Activated T-cell treated with anti-CD3 and anti-CD28 coated beads for 48 hours (primary cell): ENCODE measurements around the gene TMEM266.
"Not testable (repeated sequence)": the region's sequence is repeated elsewhere in the genome, so short reads cannot be mapped to it uniquely, and the experiment has no call there.

ENCODE experiments used
- DNase-seq: peaks from one replicate; pipeline ENCODE4 v3.0.0-alpha.2; 2020; ENCODE audit warnings: low read depth

Gene TMEM266

GRCh38 chr15:76059320-76060117 lies at the start of gene TMEM266:
Gene TMEM266 (plus strand): TSS chr15:76059985. CDS start chr15:76134264, 74,279 bp downstream.
- no peak for DNase-seq

- no peak for DNase-seq
Measured at GRCh38 chr15:76010613-76011012, 49.2 kb upstream of the TMEM266 start.

GRCh38 chr15:76011627-76012551 lies 47.9 kb upstream of the TMEM266 start, which contains the start of gene NRG4:
Gene NRG4 (minus strand): TSS chr15:76012424. CDS start chr15:76011230, 1,194 bp downstream.
- no peak for DNase-seq

GRCh38 chr15:76013470-76013869 lies 46.3 kb upstream of the TMEM266 start:
- DNase-seq, result not testable (repeated sequence)

GRCh38 chr15:76024021-76024768 lies 35.6 kb upstream of the TMEM266 start:
- DNase-seq, result no peak

- DNase-seq, result no peak
Measured at GRCh38 chr15:76032046-76032445, 27.7 kb upstream of the TMEM266 start.

- DNase-seq, result no peak
Measured at GRCh38 chr15:76033438-76033837, 26.3 kb upstream of the TMEM266 start.

GRCh38 chr15:76034111-76034510 lies 25.7 kb upstream of the TMEM266 start:
- DNase-seq, result no peak

- DNase-seq, result no peak
Measured at GRCh38 chr15:76035593-76035992, 24.2 kb upstream of the TMEM266 start.

- DNase-seq, result no peak
Measured at GRCh38 chr15:76038512-76038911, 21.3 kb upstream of the TMEM266 start.

GRCh38 chr15:76054201-76054600 lies 5.6 kb upstream of the TMEM266 start:
- DNase-seq, result not testable (repeated sequence)

GRCh38 chr15:76056931-76057330 lies 2.9 kb upstream of the TMEM266 start:
- no peak for DNase-seq

- DNase-seq, result no peak
Measured at GRCh38 chr15:76057332-76058000, 2.3 kb upstream of the TMEM266 start.

GRCh38 chr15:76058714-76059319 lies 968 bp upstream of the TMEM266 start:
- DNase-seq, result no peak

- DNase-seq, result no peak
Measured at GRCh38 chr15:76060118-76060989, 569 bp downstream of the TMEM266 start.

GRCh38 chr15:76061700-76062099 lies 1.9 kb downstream of the TMEM266 start:
- DNase-seq, result no peak

- no peak for DNase-seq
Measured at GRCh38 chr15:76062286-76062685, 2.5 kb downstream of the TMEM266 start.

GRCh38 chr15:76064375-76064774 lies 4.6 kb downstream of the TMEM266 start:
- no peak for DNase-seq

- no peak for DNase-seq
Measured at GRCh38 chr15:76065245-76065644, 5.5 kb downstream of the TMEM266 start.

GRCh38 chr15:76065793-76066192 lies 6.0 kb downstream of the TMEM266 start:
- DNase-seq, result no peak
